Activated B cell treated with CpG ODN at 0.5 μM for 24 hours (primary cell): ENCODE results near the gene ITGA6. TPM values are rescaled to one million over a fixed set of nuclear protein-coding genes. Genes with fewer than 3 reads are reported as not detected.

Experiments used
- ATAC-seq: fragments of 200-7000 bp; cut with Tn5 transposase; one replicate; pipeline ENCODE4 v1.10.0; 2021; ENCODE audit warnings: low read depth, mild to moderate bottlenecking, moderate library complexity
- CTCF ChIA-PET: fragments of 350-600 bp; sonication (Branson Sonifier 250); formaldehyde crosslinking; loops from one replicate; lab custom pipeline; 2021; ENCODE audit warnings: antibody characterized with exemption; lab: Charles Lee
- POLR2A ChIA-PET: fragments of 350-600 bp; sonication (Branson Sonifier 250); formaldehyde crosslinking; loops from one replicate; lab custom pipeline; 2021; ENCODE audit warnings: antibody characterized with exemption; lab: Charles Lee
- DNase-seq: peaks from one replicate; pipeline ENCODE4 v3.0.0; 2022
- H3K27ac Mint-ChIP-seq: one replicate; pipeline ENCODE4 v1.8.0; 2020; ENCODE audit warnings: mixed read lengths
- H3K27me3 Mint-ChIP-seq: one replicate; pipeline ENCODE4 v1.8.0; 2021; ENCODE audit warnings: mixed read lengths
- H3K36me3 Mint-ChIP-seq: one replicate; pipeline ENCODE4 v1.8.0; 2021; ENCODE audit warnings: low read depth, mixed read lengths
- H3K4me1 Mint-ChIP-seq: one replicate; pipeline ENCODE4 v1.8.0; 2021; ENCODE audit warnings: mixed read lengths
- H3K4me3 Mint-ChIP-seq: one replicate; pipeline ENCODE4 v1.8.0; 2020; ENCODE audit warnings: mild to moderate bottlenecking, mixed read lengths
- H3K9me3 Mint-ChIP-seq: one replicate; pipeline ENCODE4 v1.8.0; 2020; ENCODE audit warnings: mixed read lengths
- CTCF ChIP-seq: fragments of 200-600 bp; IDR thresholded peaks from one replicate; pipeline ENCODE4 v1.8.0; 2022; ENCODE audit warnings: antibody characterized with exemption, mild to moderate bottlenecking
- intact Hi-C: fragments of 100-400 bp; cut with micrococcal nuclease; formaldehyde crosslinking; loops from one replicate; pipeline ENCODE4 v1.15.1; 2024
- total RNA-seq: library from RNA; stranded (reverse); gene quantifications from 2 replicates; pipeline ENCODE4 v1.2.3, GENCODE V29; 2022

ITGA6 gene
- total RNA-seq, 1 donor from 2014 or later, result 0.31 TPM

GRCh38 chr2:172430027-172430426 lies 2.6 kb downstream of the ITGA6 start:
- intact Hi-C loops, result loop anchor here (5.0 kb wide), 1 partner anchor 127 kb away; the partner anchor contains the start of gene PDK1
- H3K27me3 Mint-ChIP-seq, result peaks cover 42% of the 10 kb centered on the region
- POLR2A ChIA-PET, result no interaction called here
- CTCF ChIA-PET, result interaction anchor here (2.0 kb wide), 1 partner anchor 32 kb away, joined by 6 read pairs; no protein-coding TSS in a partner anchor
- no peak overlapping the region for H3K4me3 Mint-ChIP-seq
- peaks cover 20% of the 10 kb centered on the region for H3K4me1 Mint-ChIP-seq
- H3K36me3 Mint-ChIP-seq, result no peaks in the 10 kb centered on the region
- no peak for TF ChIP-seq CTCF
- H3K27ac Mint-ChIP-seq, result no peak overlapping the region
- DNase-seq (no peak), ATAC-seq (no peak)
- H3K9me3 Mint-ChIP-seq, result no peaks in the 10 kb centered on the region

GRCh38 chr2:172430678-172431077 lies 3.3 kb downstream of the ITGA6 start:
- ATAC-seq, result no peak
- Mint-ChIP-seq H3K4me3 (no peak overlapping the region), H3K9me3 (no peaks in the 10 kb centered on the region), H3K4me1 (peaks cover 20% of the 10 kb centered on the region), H3K27me3 (peaks cover 37% of the 10 kb centered on the region), H3K27ac (no peak overlapping the region), H3K36me3 (no peaks in the 10 kb centered on the region)
- intact Hi-C loops, result loop anchor here (5.0 kb wide), 1 partner anchor 127 kb away; the partner anchor contains the start of gene PDK1
- no peak for TF ChIP-seq CTCF
- POLR2A ChIA-PET, result no interaction called here
- CTCF ChIA-PET, result interaction anchor here (2.0 kb wide), 1 partner anchor 32 kb away, joined by 6 read pairs; no protein-coding TSS in a partner anchor
- no peak for DNase-seq

GRCh38 chr2:172431463-172431862 lies 4.1 kb downstream of the ITGA6 start:
- intact Hi-C loops, result loop anchor here (5.0 kb wide), 1 partner anchor 126 kb away; the partner anchor contains the start of gene PDK1
- ATAC-seq, result no peak
- Mint-ChIP-seq H3K9me3 (no peaks in the 10 kb centered on the region), H3K36me3 (no peaks in the 10 kb centered on the region), H3K27ac (no peak overlapping the region), H3K4me1 (peaks cover 20% of the 10 kb centered on the region), H3K27me3 (peaks cover 31% of the 10 kb centered on the region), H3K4me3 (no peak overlapping the region)
- no peak for TF ChIP-seq CTCF
- POLR2A ChIA-PET, result no interaction called here
- DNase-seq, result no peak
- CTCF ChIA-PET, result interaction anchor here (2.0 kb wide), 1 partner anchor 31 kb away, joined by 6 read pairs; no protein-coding TSS in a partner anchor

GRCh38 chr2:172431993-172432392 lies 4.6 kb downstream of the ITGA6 start:
- H3K27ac Mint-ChIP-seq, result no peak overlapping the region
- H3K36me3 Mint-ChIP-seq, result no peaks in the 10 kb centered on the region
- H3K4me1 Mint-ChIP-seq, result peaks cover 17% of the 10 kb centered on the region
- TF ChIP-seq CTCF, result no peak
- CTCF ChIA-PET, result interaction anchor here (2.0 kb wide), 1 partner anchor 30 kb away, joined by 6 read pairs; no protein-coding TSS in a partner anchor
- DNase-seq, result no peak
- intact Hi-C loops, result loop anchor here (5.0 kb wide), 1 partner anchor 125 kb away; the partner anchor contains the start of gene PDK1
- H3K9me3 Mint-ChIP-seq, result no peaks in the 10 kb centered on the region
- POLR2A ChIA-PET, result no interaction called here
- ATAC-seq, result no peak
- H3K27me3 Mint-ChIP-seq, result peaks cover 27% of the 10 kb centered on the region
- no peak overlapping the region for H3K4me3 Mint-ChIP-seq

GRCh38 chr2:172433144-172433543 lies 5.8 kb downstream of the ITGA6 start:
- Mint-ChIP-seq H3K9me3 (no peaks in the 10 kb centered on the region), H3K27me3 (peaks cover 23% of the 10 kb centered on the region), H3K4me3 (no peak overlapping the region), H3K27ac (no peak overlapping the region), H3K4me1 (peaks cover 15% of the 10 kb centered on the region), H3K36me3 (no peaks in the 10 kb centered on the region)
- DNase-seq, result no peak
- TF ChIP-seq CTCF, result no peak
- ChIA-PET CTCF (interaction anchor here (0.9 kb wide), 1 partner anchor 13 kb away, joined by 3 read pairs; no protein-coding TSS in a partner anchor), POLR2A (no interaction called here)
- ATAC-seq, result no peak
- intact Hi-C loops, result loop anchor here (5.0 kb wide), 1 partner anchor 124 kb away; the partner anchor contains the start of gene PDK1
